Measurements from ENCODE around the gene LRPPRC. TPM values are rescaled to one million over a fixed set of nuclear protein-coding genes. Genes with fewer than 3 reads are reported as not detected.
A peak's percentile ranks its signal among the peaks of the same experiment; 100 is the strongest.
"Not testable (repeated sequence)": the region's sequence is repeated elsewhere in the genome, so short reads cannot be mapped to it uniquely, and the experiment has no call there.

LRPPRC gene
- total and polyA plus RNA-seq, 2 donors (not counting 1 experiment from before 2014, with no cell fraction given), result 54.6 to 70.4 TPM

GRCh38 chr2:44033947-44034346 is 38.2 kb upstream of the LRPPRC start:
- H4K20me1 ChIP-seq (ENCODE audit: control insufficient read depth, extremely low read depth, insufficient read depth, low read length), result no peaks in the 10 kb centered on the region
- no peaks in the 10 kb centered on the region for H3K4me1 ChIP-seq (ENCODE audit: control insufficient read depth, extremely low read depth, insufficient read depth, low read length)
- TF ChIP-seq EZH2 (IDR thresholded peaks at IDR 0.05; ENCODE audit: low read length, missing control alignments), result no peak
- no peak for TF ChIP-seq CTCF (conservative IDR thresholded peaks at IDR 0.05 in 1 of 2, IDR thresholded peaks at IDR 0.05 in 1 of 2; ENCODE audit: low read depth in 1 of 2, low read length in 2 of 2)
- no peaks in the 10 kb centered on the region for H3K36me3 ChIP-seq (ENCODE audit: control insufficient read depth, insufficient read depth, low read length)
- peaks cover 5% of the 10 kb centered on the region for H3K27me3 ChIP-seq (ENCODE audit: control insufficient read depth, insufficient read depth, low read length)
- H3K4me3 ChIP-seq (replicated peaks in 1 of 4; ENCODE audit: control extremely low read depth in 1 of 4, insufficient read depth in 1 of 4, low read depth in 3 of 4, low read length in 4 of 4), result no peak overlapping the region
- no peak overlapping the region for H3K4me2 ChIP-seq (ENCODE audit: extremely low read depth, insufficient read depth, low read length)
- no peak overlapping the region for H3K9ac ChIP-seq (ENCODE audit: insufficient read depth, low read length)
- no peak overlapping the region for H2AFZ ChIP-seq (ENCODE audit: low read length)
- H3K9me3 ChIP-seq (ENCODE audit: control insufficient read depth, insufficient read depth, low read depth, low read length), result no peaks in the 10 kb centered on the region
- no peak for DNase-seq (ENCODE audit: low read depth in 2 of 2)
- H3K79me2 ChIP-seq (ENCODE audit: control insufficient read depth, insufficient read depth, low read length), result no peaks in the 10 kb centered on the region
- H3K27ac ChIP-seq (ENCODE audit: insufficient read depth, low read length), result no peak overlapping the region

GRCh38 chr2:44027076-44027475 is 31.3 kb upstream of the LRPPRC start:
- H3K36me3 ChIP-seq (ENCODE audit: control insufficient read depth, insufficient read depth, low read length); H3K27me3 ChIP-seq (ENCODE audit: control insufficient read depth, insufficient read depth, low read length); DNase-seq (ENCODE audit: low read depth in 2 of 2); H3K4me3 ChIP-seq (replicated peaks in 1 of 4; ENCODE audit: control extremely low read depth in 1 of 4, insufficient read depth in 1 of 4, low read depth in 3 of 4, low read length in 4 of 4); H3K4me2 ChIP-seq (ENCODE audit: extremely low read depth, insufficient read depth, low read length); H2AFZ ChIP-seq (ENCODE audit: low read length); H3K9me3 ChIP-seq (ENCODE audit: control insufficient read depth, insufficient read depth, low read depth, low read length); H4K20me1 ChIP-seq (ENCODE audit: control insufficient read depth, extremely low read depth, insufficient read depth, low read length); H3K79me2 ChIP-seq (ENCODE audit: control insufficient read depth, insufficient read depth, low read length); H3K27ac ChIP-seq (ENCODE audit: insufficient read depth, low read length); H3K9ac ChIP-seq (ENCODE audit: insufficient read depth, low read length); H3K4me1 ChIP-seq (ENCODE audit: control insufficient read depth, extremely low read depth, insufficient read depth, low read length): not testable (repeated sequence)

GRCh38 chr2:44016282-44016681 is 20.5 kb upstream of the LRPPRC start:
- peak; percentile 47 to 52 for DNase-seq (ENCODE audit: low read depth in 2 of 2)
- H3K79me2 ChIP-seq (ENCODE audit: control insufficient read depth, insufficient read depth, low read length), result no peaks in the 10 kb centered on the region
- no peaks in the 10 kb centered on the region for H3K9me3 ChIP-seq (ENCODE audit: control insufficient read depth, insufficient read depth, low read depth, low read length)
- no peak overlapping the region for H2AFZ ChIP-seq (ENCODE audit: low read length)
- H3K4me1 ChIP-seq (ENCODE audit: control insufficient read depth, extremely low read depth, insufficient read depth, low read length), result no peaks in the 10 kb centered on the region
- H3K27ac ChIP-seq (ENCODE audit: insufficient read depth, low read length), result no peak overlapping the region
- H3K36me3 ChIP-seq (ENCODE audit: control insufficient read depth, insufficient read depth, low read length), result no peaks in the 10 kb centered on the region
- no peak for TF ChIP-seq CTCF (conservative IDR thresholded peaks at IDR 0.05 in 1 of 2, IDR thresholded peaks at IDR 0.05 in 1 of 2; ENCODE audit: low read depth in 1 of 2, low read length in 2 of 2)
- H3K27me3 ChIP-seq (ENCODE audit: control insufficient read depth, insufficient read depth, low read length), result peaks cover 3% of the 10 kb centered on the region
- no peak overlapping the region for H3K4me2 ChIP-seq (ENCODE audit: extremely low read depth, insufficient read depth, low read length)
- H4K20me1 ChIP-seq (ENCODE audit: control insufficient read depth, extremely low read depth, insufficient read depth, low read length), result no peaks in the 10 kb centered on the region
- no peak overlapping the region for H3K9ac ChIP-seq (ENCODE audit: insufficient read depth, low read length)
- H3K4me3 ChIP-seq (replicated peaks in 1 of 4; ENCODE audit: control extremely low read depth in 1 of 4, insufficient read depth in 1 of 4, low read depth in 3 of 4, low read length in 4 of 4), result no peak overlapping the region
